Gastroesophageal sphincter (tissue), 4 donors: ENCODE results near the gene TDG. TPM values are rescaled to one million over a fixed set of nuclear protein-coding genes. Genes with fewer than 3 reads are reported as not detected.
A peak's percentile ranks its signal among the peaks of the same experiment; 100 is the strongest.

Experiments
- ATAC-seq: fragments of 150-250 bp; one replicate; pipeline ENCODE4 v1.9.1; 2016; ENCODE audit warnings: mild to moderate bottlenecking, moderate library complexity
- H3K27ac ChIP-seq, 4 donors: fragments of 200-600 bp; sonication (generic) in 3 of 4; 1 replicate in 3 of 4; 2 replicates in 1 of 4; pipeline ENCODE4 v1.5.1; 2016 to 2019
- H3K27me3 ChIP-seq: fragments of 200-600 bp; sonication (generic); one replicate; pipeline ENCODE4 v1.5.1; 2019
- H3K36me3 ChIP-seq, 2 donors: fragments of 200-600 bp; sonication (generic); one replicate each; pipeline ENCODE4 v1.5.1; 2019; ENCODE audit warnings: control low read depth in 1 of 2
- H3K4me1 ChIP-seq, 3 donors: fragments of 200-600 bp; sonication (generic); 1 replicate in 2 of 3; 2 replicates in 1 of 3; pipeline ENCODE4 v1.5.1; 2016 to 2019; ENCODE audit warnings: control low read depth in 2 of 3
- H3K4me3 ChIP-seq, 2 donors: fragments of 200-600 bp; sonication (generic); one replicate each; pipeline ENCODE4 v1.5.1; 2019; ENCODE audit warnings: mild to moderate bottlenecking in 1 of 2, moderate library complexity in 1 of 2
- H3K9me3 ChIP-seq, 3 donors: fragments of 200-600 bp; sonication (generic); one replicate each; pipeline ENCODE4 v1.5.1; 2017 to 2019; ENCODE audit warnings: control low read depth in 2 of 3
- EP300 ChIP-seq: sonication (generic); formaldehyde crosslinking; IDR thresholded peaks from one replicate; pipeline ENCODE4 v1.6.1; 2017; ENCODE audit warnings: antibody characterized with exemption, mild to moderate bottlenecking
- POLR2A ChIP-seq, 2 donors: fragments of 450-650 bp; IDR thresholded peaks; one replicate each; pipeline ENCODE4 v1.6.1; 2017; ENCODE audit warnings: antibody characterized with exemption in 2 of 2, mild to moderate bottlenecking in 2 of 2, moderate library complexity in 1 of 2
- POLR2AphosphoS5 ChIP-seq: sonication (generic); formaldehyde crosslinking; IDR thresholded peaks from one replicate; pipeline ENCODE4 v1.6.1; 2017; ENCODE audit warnings: antibody characterized with exemption
- WGBS, 2 donors: methylation state at CpG; one replicate each; pipeline ENCODE4 v1.1.5; 2018; ENCODE audit warnings: low coverage in 1 of 2; 5-methylcytosine and 5-hydroxymethylcytosine counted together
- total RNA-seq, 4 donors: library from RNA; depleted of rRNA; stranded (reverse); fragments of >200 nt; gene quantifications; one replicate each; pipeline ENCODE4 v1.1.0, GENCODE V29; 2016
- TF ChIP-seq, protein P1 (sequence below), 4 experiments: fragments of 200-600 bp in 2 of 4; fragments of 450-650 bp in 2 of 4; sonication (generic) in 1 of 4; IDR thresholded peaks; one replicate each; pipeline ENCODE4 v1.5.1; 2017 to 2019; ENCODE audit warnings: antibody characterized with exemption in 4 of 4, mild to moderate bottlenecking in 2 of 4, moderate library complexity in 2 of 4

TDG gene
- total RNA-seq, 4 donors from 2014 or later = 12.5 to 30.4 (median 21.3) TPM

DNA sequence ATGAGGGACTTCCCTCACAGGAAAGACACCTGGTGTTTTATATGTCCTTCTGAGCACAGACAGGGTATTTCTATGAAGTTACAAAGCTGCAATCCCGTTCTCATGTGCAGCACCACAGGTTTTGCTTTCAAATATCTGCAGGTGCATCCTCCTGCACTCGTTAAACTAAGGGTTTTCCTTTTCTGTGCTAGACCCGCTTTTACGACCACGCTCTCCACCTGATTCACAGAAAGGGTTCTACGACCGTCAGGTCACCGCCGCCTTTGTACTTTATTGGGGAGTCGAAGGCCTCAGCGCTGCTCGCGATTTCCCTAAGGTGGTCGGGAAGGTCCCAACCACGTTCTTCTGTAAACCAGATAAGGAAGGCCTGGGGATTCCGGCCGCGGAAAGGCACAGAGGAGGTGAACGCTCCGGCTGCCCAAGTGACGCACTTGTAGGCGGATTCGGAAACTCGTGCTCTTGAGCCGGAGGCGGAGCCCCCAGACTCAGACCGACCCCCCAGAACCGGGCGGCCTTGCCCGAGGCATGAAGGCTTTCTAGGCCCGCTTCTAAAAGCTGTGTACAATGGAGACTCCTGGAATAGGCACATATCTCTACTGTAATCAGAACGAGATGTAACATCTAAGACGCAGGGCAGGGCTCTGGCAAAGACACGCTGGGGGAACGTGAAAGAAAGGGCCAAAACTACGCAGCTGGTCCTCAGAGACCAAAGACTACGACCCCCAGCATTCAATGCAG, 36.5 kb upstream of the TDG start:
- peak overlapping the region; percentile 41 to 75 for H3K4me3 ChIP-seq
- no peaks in the 10 kb centered on the region for H3K9me3 ChIP-seq
- peak overlapping the region; percentile 81 to 94 (median 92) for H3K27ac ChIP-seq
- H3K36me3 ChIP-seq = peaks cover 0 to 21% of the 10 kb centered on the region in 2 donors
- WGBS, 2 donors = 0% methylated on average over 3 to 10 of the region's 37 CpGs
- peaks cover 5 to 46% (median 9%) of the 10 kb centered on the region in 3 donors for H3K4me1 ChIP-seq
- peak; percentile 80 for ATAC-seq
- TF ChIP-seq, protein P1, sequence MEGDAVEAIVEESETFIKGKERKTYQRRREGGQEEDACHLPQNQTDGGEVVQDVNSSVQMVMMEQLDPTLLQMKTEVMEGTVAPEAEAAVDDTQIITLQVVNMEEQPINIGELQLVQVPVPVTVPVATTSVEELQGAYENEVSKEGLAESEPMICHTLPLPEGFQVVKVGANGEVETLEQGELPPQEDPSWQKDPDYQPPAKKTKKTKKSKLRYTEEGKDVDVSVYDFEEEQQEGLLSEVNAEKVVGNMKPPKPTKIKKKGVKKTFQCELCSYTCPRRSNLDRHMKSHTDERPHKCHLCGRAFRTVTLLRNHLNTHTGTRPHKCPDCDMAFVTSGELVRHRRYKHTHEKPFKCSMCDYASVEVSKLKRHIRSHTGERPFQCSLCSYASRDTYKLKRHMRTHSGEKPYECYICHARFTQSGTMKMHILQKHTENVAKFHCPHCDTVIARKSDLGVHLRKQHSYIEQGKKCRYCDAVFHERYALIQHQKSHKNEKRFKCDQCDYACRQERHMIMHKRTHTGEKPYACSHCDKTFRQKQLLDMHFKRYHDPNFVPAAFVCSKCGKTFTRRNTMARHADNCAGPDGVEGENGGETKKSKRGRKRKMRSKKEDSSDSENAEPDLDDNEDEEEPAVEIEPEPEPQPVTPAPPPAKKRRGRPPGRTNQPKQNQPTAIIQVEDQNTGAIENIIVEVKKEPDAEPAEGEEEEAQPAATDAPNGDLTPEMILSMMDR (IDR thresholded peaks at IDR 0.05) = no peak
- TF ChIP-seq POLR2AphosphoS5 = peak; percentile 70
- TF ChIP-seq POLR2A (IDR thresholded peaks at IDR 0.05) = peak; percentile 36 to 67
- no peaks in the 10 kb centered on the region for H3K27me3 ChIP-seq

DNA sequence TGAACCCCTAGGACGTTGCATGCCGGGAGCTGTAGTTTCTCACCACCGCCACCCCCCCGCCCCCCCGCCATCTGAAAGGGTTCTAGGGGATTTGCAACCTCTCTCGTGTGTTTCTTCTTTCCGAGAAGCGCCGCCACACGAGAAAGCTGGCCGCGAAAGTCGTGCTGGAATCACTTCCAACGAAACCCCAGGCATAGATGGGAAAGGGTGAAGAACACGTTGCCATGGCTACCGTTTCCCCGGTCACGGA, 36.0 kb upstream of the TDG start:
- peaks cover 5 to 51% (median 9%) of the 10 kb centered on the region in 3 donors for H3K4me1 ChIP-seq
- ATAC-seq = no peak
- H3K4me3 ChIP-seq = peak overlapping the region; percentile 41 to 75
- TF ChIP-seq, protein P1 (IDR thresholded peaks at IDR 0.05) = no peak
- no peak for TF ChIP-seq EP300
- no peak for TF ChIP-seq POLR2A (IDR thresholded peaks at IDR 0.05)
- no peak for TF ChIP-seq POLR2AphosphoS5
- no peaks in the 10 kb centered on the region for H3K27me3 ChIP-seq
- peaks cover 0 to 26% of the 10 kb centered on the region in 2 donors for H3K36me3 ChIP-seq
- H3K9me3 ChIP-seq = no peaks in the 10 kb centered on the region
- peak overlapping the region; percentile 81 to 94 (median 92) for H3K27ac ChIP-seq
- WGBS, 2 donors = 0% methylated on average over 1 to 2 of the region's 18 CpGs

DNA sequence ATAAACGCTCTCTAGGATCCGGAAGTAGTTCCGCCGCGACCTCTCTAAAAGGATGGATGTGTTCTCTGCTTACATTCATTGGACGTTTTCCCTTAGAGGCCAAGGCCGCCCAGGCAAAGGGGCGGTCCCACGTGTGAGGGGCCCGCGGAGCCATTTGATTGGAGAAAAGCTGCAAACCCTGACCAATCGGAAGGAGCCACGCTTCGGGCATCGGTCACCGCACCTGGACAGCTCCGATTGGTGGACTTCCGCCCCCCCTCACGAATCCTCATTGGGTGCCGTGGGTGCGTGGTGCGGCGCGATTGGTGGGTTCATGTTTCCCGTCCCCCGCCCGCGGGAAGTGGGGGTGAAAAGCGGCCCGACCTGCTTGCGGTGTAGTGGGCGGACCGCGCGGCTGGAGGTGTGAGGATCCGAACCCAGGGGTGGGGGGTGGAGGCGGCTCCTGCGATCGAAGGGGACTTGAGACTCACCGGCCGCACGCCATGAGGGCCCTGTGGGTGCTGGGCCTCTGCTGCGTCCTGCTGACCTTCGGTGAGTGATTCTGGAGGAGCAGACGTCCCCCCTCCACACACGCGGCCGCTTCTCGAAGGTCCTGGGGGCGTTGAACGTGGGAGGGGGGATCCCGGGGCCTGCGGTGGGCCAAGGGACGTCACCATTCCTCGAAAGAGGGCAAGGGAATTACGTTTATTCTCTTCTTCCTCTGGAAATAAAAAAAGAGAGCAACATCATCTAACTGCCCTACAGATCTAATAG, 35.5 kb upstream of the TDG start, which contains the start of gene HSP90B1:
Gene HSP90B1, plus strand, starts transcription at position 377 of the 753 bp plus-strand sequence. Its CDS starts 106 bp downstream, at position 483.
- ATAC-seq = peak; percentile 94
- Histone ChIP-seq H3K9me3 (no peaks in the 10 kb centered on the region), H3K4me3 (peak within 1 kb of the TSS; percentile 63 to 75), H3K27me3 (no peaks in the 10 kb centered on the region), H3K27ac (peak within 1 kb of the TSS; percentile 81 to 94 (median 92)), H3K36me3 (peaks cover 0 to 31% of the 10 kb centered on the region in 2 donors), H3K4me1 (peaks cover 5 to 56% (median 9%) of the 10 kb centered on the region in 3 donors)
- WGBS, 2 donors = no CpG with 5 or more reads among the region's 56 CpGs
- TF ChIP-seq EP300 (no peak), POLR2A (IDR thresholded peaks at IDR 0.05) (peak; percentile 78 to 84), POLR2AphosphoS5 (peak; percentile 94)

DNA sequence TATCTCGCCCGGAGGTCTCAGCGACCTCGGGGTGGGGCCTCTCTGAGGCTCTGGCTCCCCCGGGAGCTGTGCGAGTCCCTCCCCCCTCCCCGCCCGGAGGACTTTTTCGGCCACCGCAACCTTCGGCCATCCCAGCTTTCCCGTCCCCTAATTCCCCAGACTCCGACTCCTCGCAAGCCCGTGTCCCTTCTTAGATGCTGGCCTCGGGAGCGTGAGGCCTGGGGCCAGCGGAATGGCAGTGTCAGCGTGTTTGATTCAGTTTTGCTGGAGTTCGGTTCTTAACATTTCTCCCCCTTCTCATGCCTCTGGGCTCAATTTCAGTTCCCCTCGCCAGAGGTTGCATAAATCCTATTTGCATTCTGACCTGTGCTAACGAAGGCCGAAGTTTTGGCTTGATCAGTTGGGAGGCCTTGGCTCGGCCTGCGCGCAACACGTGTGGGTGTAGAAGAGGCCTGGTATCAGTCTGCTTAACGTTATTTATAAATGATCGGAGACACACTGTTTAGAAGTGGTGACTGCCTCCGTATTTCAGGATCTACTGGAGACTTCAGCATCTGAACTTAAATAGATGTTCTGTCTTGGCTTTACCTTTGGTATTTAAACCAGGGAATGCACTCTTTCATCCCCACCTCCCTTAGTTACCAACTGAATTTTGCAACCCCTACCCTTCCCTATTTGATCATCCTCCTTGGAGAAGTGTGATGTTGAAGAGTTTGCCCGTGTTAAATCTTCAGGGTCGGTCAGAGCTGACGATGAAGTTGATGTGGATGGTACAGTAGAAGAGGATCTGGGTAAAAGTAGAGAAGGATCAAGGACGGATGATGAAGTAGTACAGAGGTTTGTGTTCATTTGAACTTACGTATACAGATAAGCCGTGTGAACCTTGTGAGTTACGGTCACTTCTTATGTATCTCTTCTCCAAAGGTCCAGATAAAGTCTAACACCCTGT, 34.6 kb upstream of the TDG start:
- Histone ChIP-seq H3K4me1 (peaks cover 5 to 64% (median 9%) of the 10 kb centered on the region in 3 donors), H3K27ac (peak overlapping the region; percentile 76 to 92 (median 90)), H3K9me3 (no peaks in the 10 kb centered on the region), H3K4me3 (peak overlapping the region; percentile 63 to 75), H3K36me3 (peaks cover 0 to 40% of the 10 kb centered on the region in 2 donors), H3K27me3 (no peaks in the 10 kb centered on the region)
- TF ChIP-seq, protein P1 (IDR thresholded peaks at IDR 0.05) = no peak
- TF ChIP-seq POLR2A (IDR thresholded peaks at IDR 0.05) (no peak), POLR2AphosphoS5 (peak; percentile 72)
- WGBS, 2 donors = 3% methylated on average over 14 to 20 of the region's 37 CpGs
- no peak for ATAC-seq

DNA sequence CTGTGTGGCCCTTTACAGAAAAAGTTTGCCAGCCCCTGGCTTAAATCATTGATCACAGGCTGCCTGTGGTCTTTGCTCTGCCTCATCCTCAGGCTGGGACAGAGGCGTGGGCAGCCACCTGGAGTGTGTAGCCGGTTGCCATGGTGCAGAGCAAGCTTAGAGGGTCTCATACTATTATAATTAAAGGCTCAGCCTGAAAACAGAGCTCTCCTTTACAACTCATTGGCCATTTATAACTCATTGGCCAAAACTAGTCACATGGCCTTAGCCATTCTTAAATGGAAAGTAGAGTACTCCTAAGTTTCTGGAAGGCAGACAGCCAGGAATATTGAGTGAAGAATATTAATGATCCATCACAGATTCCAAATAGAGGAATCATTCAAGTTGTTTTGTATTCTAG, 32.4 kb upstream of the TDG start:
- no peaks in the 10 kb centered on the region for H3K9me3 ChIP-seq
- H3K27ac ChIP-seq = no peak overlapping the region
- no peaks in the 10 kb centered on the region for H3K27me3 ChIP-seq
- H3K4me1 ChIP-seq = peaks cover 5 to 71% (median 9%) of the 10 kb centered on the region in 3 donors
- H3K36me3 ChIP-seq = peaks cover 1 to 61% of the 10 kb centered on the region in 2 donors
- ATAC-seq = no peak
- no peak for TF ChIP-seq EP300
- TF ChIP-seq, protein P1 (IDR thresholded peaks at IDR 0.05) = no peak
- TF ChIP-seq POLR2AphosphoS5 = no peak
- no peak for TF ChIP-seq POLR2A (IDR thresholded peaks at IDR 0.05)
- H3K4me3 ChIP-seq = no peak overlapping the region
- WGBS, 2 donors = 73 to 100% methylated on average over 1 to 2 of the region's 2 CpGs
